ENCODE data around the gene ZBTB20. TPM values are rescaled to one million over a fixed set of nuclear protein-coding genes. Genes with fewer than 3 reads are reported as not detected.

ZBTB20 gene
- total and polyA plus RNA-seq, 4 donors, result 0.74 to 77.1 (median 27.9) TPM

DNA sequence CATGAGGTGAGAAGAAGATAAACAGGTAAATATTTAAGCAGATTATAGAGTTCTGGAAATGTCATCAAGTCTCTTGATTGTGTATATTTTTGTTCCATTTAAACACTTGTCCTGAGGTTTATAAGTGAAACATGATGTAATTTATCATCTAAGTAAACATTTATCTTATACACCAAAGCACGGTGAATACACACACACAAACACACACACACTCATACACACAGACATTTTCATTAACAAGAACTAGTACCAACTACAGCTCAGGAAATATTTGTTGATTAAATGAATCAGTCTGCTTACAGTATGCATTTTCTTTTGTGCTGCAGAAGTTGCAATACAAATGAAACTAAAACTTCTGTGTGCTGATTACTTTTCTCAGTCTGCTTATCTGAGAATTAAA lies 357.3 kb downstream of the ZBTB20 start:
- no peak overlapping the region for H3K9ac ChIP-seq (ENCODE audit: insufficient read depth in 1 of 2, low read length in 2 of 2)
- ATAC-seq (ENCODE audit: insufficient read depth, low FRiP score) (no peak), DNase-seq (no peak)
- H3K36me3 ChIP-seq (ENCODE audit: control insufficient read depth in 4 of 4, insufficient read depth in 4 of 4, low read length in 4 of 4), result no peaks in the 10 kb centered on the region
- TF ChIP-seq, protein P1, sequence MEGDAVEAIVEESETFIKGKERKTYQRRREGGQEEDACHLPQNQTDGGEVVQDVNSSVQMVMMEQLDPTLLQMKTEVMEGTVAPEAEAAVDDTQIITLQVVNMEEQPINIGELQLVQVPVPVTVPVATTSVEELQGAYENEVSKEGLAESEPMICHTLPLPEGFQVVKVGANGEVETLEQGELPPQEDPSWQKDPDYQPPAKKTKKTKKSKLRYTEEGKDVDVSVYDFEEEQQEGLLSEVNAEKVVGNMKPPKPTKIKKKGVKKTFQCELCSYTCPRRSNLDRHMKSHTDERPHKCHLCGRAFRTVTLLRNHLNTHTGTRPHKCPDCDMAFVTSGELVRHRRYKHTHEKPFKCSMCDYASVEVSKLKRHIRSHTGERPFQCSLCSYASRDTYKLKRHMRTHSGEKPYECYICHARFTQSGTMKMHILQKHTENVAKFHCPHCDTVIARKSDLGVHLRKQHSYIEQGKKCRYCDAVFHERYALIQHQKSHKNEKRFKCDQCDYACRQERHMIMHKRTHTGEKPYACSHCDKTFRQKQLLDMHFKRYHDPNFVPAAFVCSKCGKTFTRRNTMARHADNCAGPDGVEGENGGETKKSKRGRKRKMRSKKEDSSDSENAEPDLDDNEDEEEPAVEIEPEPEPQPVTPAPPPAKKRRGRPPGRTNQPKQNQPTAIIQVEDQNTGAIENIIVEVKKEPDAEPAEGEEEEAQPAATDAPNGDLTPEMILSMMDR (IDR thresholded peaks at IDR 0.05; ENCODE audit: control extremely low read depth, extremely low read depth), result no peak
- H3K4me1 ChIP-seq (ENCODE audit: control insufficient read depth in 5 of 5, insufficient read depth in 5 of 5, low read length in 5 of 5), result peaks cover 0 to 8% (median 0%) of the 10 kb centered on the region in 5 donors
- WGBS, 2 donors, result 47 to 76% methylated on average over 1 of the region's 1 CpG
- H3K27ac ChIP-seq (ENCODE audit: low read depth in 1 of 2, low read length in 1 of 2), result no peak overlapping the region
- no peaks in the 10 kb centered on the region for H3K9me3 ChIP-seq (ENCODE audit: control insufficient read depth in 4 of 4, insufficient read depth in 3 of 4, low read length in 3 of 4)
- H3K4me3 ChIP-seq, result no peak overlapping the region
- no peaks in the 10 kb centered on the region for H3K27me3 ChIP-seq (ENCODE audit: control insufficient read depth in 3 of 3, insufficient read depth in 3 of 3, low read length in 2 of 3)

DNA sequence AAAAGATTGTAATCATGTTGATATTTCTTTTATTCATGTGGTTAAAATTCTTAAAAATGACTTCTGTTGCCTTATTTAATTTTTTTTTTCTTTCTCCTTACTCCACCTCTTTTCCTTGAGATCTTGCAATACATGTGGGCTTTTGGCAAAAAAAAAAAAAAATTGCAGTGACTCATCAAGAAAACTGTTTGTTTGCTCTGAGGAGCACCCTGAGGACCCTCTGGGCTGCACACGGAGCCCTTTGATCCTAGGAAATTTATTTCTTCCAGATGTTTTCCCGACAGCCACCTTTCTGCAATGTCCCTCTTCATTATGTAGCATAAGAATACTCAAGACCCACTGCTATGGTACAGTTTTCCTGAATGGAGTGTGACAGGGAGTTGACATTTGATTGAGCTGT lies 371.7 kb downstream of the ZBTB20 start:
- Histone ChIP-seq H3K9me3 (ENCODE audit: control insufficient read depth in 4 of 4, insufficient read depth in 3 of 4, low read length in 3 of 4) (peaks cover 0 to 10% (median 1%) of the 10 kb centered on the region in 4 donors), H3K36me3 (ENCODE audit: control insufficient read depth in 4 of 4, insufficient read depth in 4 of 4, low read length in 4 of 4) (peaks cover 0 to 3% (median 0%) of the 10 kb centered on the region in 4 donors), H3K9ac (ENCODE audit: insufficient read depth in 1 of 2, low read length in 2 of 2) (no peak overlapping the region), H3K27ac (ENCODE audit: low read depth in 1 of 2, low read length in 1 of 2) (no peak overlapping the region), H3K4me1 (ENCODE audit: control insufficient read depth in 5 of 5, insufficient read depth in 5 of 5, low read length in 5 of 5) (no peaks in the 10 kb centered on the region), H3K4me3 (no peak overlapping the region), H3K27me3 (ENCODE audit: control insufficient read depth in 3 of 3, insufficient read depth in 3 of 3, low read length in 2 of 3) (no peaks in the 10 kb centered on the region)
- TF ChIP-seq, protein P1 (IDR thresholded peaks at IDR 0.05; ENCODE audit: control extremely low read depth, extremely low read depth), result no peak
- DNase-seq (no peak), ATAC-seq (ENCODE audit: insufficient read depth, low FRiP score) (no peak)
- 81 to 86% methylated on average over 2 of the region's 2 CpGs for WGBS, 2 donors

DNA sequence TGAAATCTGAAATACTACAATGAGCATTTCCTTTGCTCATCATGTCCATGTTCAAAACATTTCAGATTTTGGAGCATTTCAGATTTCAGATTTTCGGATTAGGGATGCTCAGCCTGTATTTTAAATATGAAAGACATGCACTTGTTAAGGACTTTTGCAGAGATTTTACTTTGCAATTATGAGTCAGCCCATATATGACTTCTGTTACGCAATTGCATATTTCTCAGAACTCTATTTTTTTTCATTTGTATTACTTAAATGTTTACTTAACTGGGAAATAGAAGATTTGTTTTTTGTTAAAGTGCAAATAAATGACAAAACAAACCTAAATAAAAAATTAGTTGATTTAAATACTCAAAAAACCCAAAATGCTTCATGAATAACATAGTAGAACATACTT lies 376.2 kb downstream of the ZBTB20 start:
- Histone ChIP-seq H3K4me3 (no peak overlapping the region), H3K9ac (ENCODE audit: insufficient read depth in 1 of 2, low read length in 2 of 2) (no peak overlapping the region), H3K36me3 (ENCODE audit: control insufficient read depth in 4 of 4, insufficient read depth in 4 of 4, low read length in 4 of 4) (peaks cover 0 to 3% (median 0%) of the 10 kb centered on the region in 4 donors), H3K27ac (ENCODE audit: low read depth in 1 of 2, low read length in 1 of 2) (no peak overlapping the region), H3K9me3 (ENCODE audit: control insufficient read depth in 4 of 4, insufficient read depth in 3 of 4, low read length in 3 of 4) (peaks cover 0 to 10% (median 1%) of the 10 kb centered on the region in 4 donors), H3K27me3 (ENCODE audit: control insufficient read depth in 3 of 3, insufficient read depth in 3 of 3, low read length in 2 of 3) (no peaks in the 10 kb centered on the region), H3K4me1 (ENCODE audit: control insufficient read depth in 5 of 5, insufficient read depth in 5 of 5, low read length in 5 of 5) (peaks cover 0 to 2% (median 0%) of the 10 kb centered on the region in 5 donors)
- TF ChIP-seq, protein P1 (IDR thresholded peaks at IDR 0.05; ENCODE audit: control extremely low read depth, extremely low read depth), result no peak
- ATAC-seq (ENCODE audit: insufficient read depth, low FRiP score) (no peak), DNase-seq (peak in 2 of 3 donors; percentile 14 to 37)
- WGBS, 2 donors, result 91 to 96% methylated on average over 2 of the region's 2 CpGs

DNA sequence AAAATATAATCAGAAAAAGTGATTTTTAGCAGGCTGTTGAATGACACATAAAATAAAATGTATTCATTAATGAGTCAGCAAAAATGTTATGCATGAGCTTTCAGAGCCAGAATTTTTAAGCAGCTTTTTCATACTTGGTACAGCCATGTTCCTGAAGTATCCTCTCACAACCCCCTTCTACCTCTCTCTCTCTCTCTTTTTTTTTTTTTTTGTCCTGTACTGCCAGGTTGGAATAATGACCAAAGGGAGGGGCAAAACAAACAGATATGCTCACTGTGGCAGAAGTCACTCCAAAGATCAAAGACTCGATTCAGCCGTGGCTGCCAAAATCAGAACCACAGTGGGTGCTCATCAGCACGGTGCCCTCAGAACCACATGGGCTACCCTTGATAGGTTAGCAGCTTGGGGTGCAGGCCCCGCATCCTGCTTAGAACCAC lies 383.0 kb downstream of the ZBTB20 start:
- peaks cover 0 to 16% (median 5%) of the 10 kb centered on the region in 5 donors for H3K4me1 ChIP-seq (ENCODE audit: control insufficient read depth in 5 of 5, insufficient read depth in 5 of 5, low read length in 5 of 5)
- whole genome bisulfite sequencing, 2 donors, result 51 to 60% methylated on average over 4 of the region's 4 CpGs
- no peak overlapping the region for H3K4me3 ChIP-seq
- H3K9ac ChIP-seq (ENCODE audit: insufficient read depth in 1 of 2, low read length in 2 of 2), result no peak overlapping the region
- H3K36me3 ChIP-seq (ENCODE audit: control insufficient read depth in 4 of 4, insufficient read depth in 4 of 4, low read length in 4 of 4), result no peaks in the 10 kb centered on the region
- DNase-seq (no peak), ATAC-seq (ENCODE audit: insufficient read depth, low FRiP score) (no peak)
- H3K9me3 ChIP-seq (ENCODE audit: control insufficient read depth in 4 of 4, insufficient read depth in 3 of 4, low read length in 3 of 4), result no peaks in the 10 kb centered on the region
- no peaks in the 10 kb centered on the region for H3K27me3 ChIP-seq (ENCODE audit: control insufficient read depth in 3 of 3, insufficient read depth in 3 of 3, low read length in 2 of 3)
- no peak overlapping the region for H3K27ac ChIP-seq (ENCODE audit: low read depth in 1 of 2, low read length in 1 of 2)
- TF ChIP-seq, protein P1 (IDR thresholded peaks at IDR 0.05; ENCODE audit: control extremely low read depth, extremely low read depth), result no peak
